DMS79 (cell line): ENCODE measurements around the gene LRRC9.
"Not testable (repeated sequence)": the region's sequence is repeated elsewhere in the genome, so short reads cannot be mapped to it uniquely, and the experiment has no call there.

Experiments used
- DNase-seq: peaks from one replicate; lab custom pipeline; 2025; lab: John Stamatoyannopoulos, UW

LRRC9 gene

DNA sequence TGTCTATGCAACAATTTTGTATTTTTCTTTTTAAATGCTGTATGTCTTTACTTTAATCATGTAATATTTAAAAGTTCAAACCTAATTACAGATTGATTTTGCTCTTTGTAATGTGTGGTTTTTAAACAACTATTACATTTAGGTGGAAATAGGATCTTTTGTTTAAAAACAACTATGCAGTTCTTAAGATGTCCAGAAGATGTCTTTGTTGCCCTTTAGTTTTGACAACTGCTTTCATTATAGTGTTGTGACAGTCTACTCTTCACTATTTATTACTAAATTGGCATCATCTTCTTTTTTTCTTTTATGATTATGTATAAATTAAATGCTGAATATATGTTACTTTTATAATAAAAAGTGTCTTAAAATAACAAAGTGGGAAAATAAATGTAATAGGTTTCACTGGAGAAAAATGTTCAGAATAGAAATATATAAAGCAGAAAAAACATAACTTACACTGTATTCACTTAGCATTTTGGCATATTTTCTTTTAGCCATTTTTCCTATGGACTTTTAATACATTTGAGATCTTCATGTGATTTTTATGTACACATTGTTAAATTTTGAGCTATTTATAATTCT, 144.6 kb downstream of the LRRC9 start:
- peak; percentile 7 for DNase-seq

DNA sequence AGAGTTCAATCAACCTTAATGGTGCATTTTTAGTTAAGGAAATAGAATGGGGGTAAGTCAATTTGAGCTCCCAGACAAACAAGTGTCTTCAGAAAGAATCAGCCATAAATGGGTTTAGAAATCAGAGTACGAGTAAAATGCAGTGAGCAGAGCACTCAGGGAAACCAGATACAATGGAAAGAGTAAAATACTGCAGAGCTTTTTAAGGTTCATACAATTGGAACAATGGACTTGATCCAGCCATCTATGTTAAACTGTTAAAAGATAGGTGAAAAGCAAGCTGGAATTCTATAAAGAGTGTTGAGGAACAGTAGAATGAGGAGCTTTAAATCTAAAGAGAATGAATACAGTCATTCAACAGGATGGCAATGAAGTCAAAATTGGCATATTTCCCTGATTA, 147.9 kb downstream of the LRRC9 start:
- no peak for DNase-seq

DNA sequence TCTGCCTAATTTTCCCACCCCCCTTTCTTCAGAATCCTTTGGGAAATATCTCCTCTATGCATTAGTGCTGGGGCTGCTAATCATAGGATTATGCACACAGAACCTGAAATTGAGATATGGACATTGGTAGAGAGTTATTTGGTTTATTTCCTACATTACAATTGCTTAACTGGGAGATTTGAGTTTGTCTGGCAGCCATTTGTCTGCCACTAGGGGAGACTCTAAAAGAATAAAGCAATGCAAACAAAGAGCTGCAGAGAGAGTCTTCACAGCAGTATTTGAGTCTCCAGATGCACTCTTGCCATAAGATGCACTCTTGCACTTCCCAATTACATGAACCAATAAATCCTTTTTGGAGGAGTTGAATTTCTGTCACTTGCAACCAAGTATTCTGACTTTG, 159.8 kb downstream of the LRRC9 start:
- DNase-seq = no peak

DNA sequence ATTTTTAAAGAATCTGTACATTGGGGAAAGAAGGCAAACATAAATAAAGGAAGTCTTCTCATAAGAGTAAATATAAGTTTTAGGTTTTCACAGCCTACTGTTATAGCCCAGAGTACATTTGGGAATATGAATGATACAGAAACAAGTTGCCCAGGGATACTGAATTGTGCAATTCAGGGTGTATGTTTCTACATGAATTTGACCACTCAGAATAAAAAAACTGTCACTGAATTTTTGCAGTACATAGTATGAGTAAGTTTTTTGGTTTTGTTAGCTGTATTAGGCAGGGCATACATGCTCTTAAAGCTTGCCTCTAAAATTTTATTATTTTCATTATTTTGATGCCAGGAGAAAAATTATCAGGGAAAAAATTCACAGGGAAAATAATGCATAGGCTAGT, 165.1 kb downstream of the LRRC9 start:
- DNase-seq = no peak

DNA sequence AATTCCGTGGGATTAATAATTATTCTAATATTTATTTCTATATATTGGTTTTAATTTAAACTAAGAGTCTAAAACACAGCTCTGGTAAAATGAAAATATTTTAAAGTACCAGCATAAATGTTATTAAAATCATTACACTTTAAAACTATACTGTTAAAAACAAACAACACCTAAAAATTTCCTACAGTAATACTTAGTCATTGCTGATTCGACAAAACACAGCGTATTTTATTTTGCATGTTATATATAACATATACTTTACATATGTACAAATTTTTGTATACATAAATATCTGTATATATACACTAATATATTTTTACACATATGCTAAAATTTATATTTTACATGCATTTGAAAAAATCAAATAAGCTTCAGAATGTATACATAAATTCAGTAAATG, 165.7 kb downstream of the LRRC9 start:
- DNase-seq = no peak

DNA sequence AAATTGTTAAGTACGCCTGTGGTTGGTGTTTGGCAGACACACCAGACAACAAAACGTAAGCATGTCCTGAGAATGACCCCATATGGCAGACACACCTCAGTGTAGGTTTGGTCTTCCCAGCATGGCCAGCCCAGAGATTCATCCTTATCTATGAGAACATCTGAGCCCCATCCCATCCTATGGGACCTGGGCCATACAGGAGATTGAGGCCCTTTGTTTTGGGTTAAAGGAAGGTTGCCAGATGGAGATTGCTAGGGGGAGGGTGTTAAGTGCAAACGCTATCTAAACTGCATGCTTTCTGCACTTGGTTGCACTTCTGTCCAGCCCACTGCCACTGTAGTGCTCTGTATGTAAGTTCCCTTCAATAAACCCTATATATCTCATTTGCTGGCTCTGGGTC, 167.7 kb downstream of the LRRC9 start:
- DNase-seq = peak; percentile 54

DNA sequence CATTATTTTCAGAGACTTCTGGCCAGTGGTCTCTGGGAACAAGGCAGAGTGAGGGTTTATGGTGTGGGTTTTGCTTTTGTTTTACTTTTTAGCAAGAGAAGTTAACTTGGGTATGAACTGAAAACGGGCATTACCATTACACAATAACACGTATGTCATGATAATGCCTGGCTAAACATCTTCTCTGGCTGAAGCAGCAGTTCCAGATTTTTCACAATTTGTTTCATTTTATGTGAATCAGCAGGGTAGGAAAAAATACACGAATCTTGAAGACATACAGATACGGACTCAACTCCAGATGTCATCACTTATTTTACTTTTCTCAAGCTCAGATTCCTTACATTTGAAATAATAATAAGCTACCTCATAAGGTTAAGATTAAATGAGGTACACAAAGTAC, 169.3 kb downstream of the LRRC9 start:
- no peak for DNase-seq

DNA sequence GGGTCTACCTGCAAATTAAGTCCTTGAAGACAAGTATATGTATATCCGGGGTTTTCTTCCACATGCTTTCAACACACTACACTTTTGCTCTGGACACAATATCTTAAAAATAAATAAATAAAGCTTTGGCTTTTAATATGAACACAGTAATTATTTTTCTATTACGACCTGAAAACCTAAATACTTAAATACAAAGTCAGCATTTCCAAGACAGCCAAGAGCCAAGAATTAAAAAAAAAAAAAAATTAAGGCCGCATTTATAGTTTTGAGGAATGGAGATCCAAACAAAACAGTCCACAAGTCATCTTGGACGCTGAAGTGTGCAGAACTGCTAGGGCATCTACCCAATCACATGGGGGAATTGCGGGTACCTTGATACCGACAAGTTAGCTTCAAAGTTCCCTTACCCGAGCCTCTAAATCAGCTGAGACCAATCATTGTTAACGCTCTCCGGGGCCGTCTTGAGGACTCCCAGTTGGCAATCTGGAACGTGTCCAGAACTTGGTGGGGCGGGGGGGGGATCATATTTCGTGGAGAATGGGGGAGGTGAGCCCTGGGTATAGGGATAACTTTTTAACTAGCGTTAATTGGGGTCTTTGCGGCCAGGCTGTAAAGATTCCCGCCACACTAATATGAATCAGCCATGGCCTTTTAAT, 171.0 kb downstream of the LRRC9 start:
- DNase-seq = peak; percentile 84

DNA sequence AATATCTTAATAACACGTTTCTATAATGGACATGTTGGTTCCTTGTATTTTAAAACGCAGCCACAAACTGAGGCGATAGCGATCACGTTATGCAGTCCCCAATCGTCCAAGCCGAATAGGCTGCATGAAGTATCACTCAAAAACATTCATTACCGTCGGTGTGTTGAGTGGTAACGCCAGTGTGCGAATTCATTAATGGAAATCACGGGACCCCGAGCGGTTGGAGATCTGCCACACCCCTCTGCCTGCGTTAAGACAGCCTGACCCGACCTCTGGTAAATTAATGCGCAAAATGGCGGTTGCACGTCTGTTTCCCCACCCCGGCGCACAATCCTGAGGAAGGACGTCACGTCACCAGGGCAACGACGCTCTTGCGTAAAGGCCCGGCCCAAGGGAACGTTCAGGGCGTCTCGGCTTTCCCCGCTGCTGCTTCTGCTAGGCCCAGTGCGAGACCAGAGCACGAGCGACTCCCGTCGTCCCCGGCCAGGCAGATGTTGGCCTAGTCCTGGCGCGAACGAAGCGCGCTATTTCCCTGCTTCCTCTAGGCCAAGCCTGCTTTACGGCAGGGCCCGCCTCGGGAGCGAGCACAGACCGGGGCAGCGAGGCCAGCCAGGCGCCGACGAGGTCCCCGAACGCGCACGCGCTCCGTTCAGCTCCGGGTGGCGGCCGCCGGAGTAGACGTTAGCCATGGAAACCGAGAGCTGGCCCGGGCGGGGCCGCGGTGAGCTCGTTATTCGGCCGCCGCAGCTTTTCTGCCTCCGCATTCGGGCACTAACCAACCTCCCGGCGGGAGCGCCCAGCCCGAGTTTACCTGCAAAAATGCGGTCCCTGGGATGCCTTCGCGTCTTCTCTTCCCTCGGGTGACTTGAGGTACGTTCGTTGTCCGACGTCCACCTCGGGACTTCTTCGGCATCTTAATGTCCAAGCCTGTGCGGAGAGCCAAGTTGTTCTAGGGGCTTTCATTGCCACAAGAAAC, 171.9 kb downstream of the LRRC9 start, which contains the start of gene PCNX4:
Gene PCNX4 (plus strand): TSS at position 374 of the 976 bp plus-strand sequence. CDS start 15,716 bp downstream, outside the sequence.
- DNase-seq = peak; percentile 100

DNA sequence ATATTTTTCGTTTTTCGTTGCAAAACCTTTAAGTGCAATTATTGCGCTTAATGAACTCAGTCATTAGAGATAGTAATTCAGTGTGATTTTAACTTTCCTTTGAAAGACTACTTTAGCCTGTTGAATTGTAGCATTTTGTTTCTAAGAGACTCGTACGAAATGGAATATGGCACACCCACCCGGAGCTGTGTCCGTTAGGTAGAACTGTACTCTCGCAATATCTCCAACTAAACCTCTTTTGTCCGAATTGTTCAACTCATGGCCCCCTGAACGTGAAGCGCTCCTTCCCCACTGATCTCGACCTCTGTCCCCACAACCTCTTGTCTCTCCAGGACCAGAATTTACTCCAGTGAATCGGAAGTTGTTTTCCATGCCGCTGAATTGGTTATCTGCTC, 172.6 kb downstream of the LRRC9 start:
- peak; percentile 50 for DNase-seq

DNA sequence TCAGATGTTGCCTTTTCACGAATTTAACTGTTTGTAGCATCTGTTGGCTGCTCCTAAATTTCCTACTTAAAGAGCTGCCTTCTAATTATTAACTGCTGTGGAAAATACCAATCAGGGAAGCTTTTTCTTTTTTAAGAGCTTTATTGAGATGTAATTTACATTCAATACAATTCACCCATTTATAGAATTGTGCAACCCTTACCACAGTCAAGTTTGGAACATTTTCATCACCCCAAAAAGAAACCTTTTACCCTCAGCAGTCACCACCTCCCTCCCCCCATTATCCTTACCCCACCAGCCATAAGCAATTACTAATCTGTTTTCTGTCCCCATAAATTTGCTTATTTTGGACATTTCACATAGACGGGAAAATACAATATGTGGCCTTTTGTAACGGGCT, 173.1 kb downstream of the LRRC9 start:
- DNase-seq = no peak

DNA sequence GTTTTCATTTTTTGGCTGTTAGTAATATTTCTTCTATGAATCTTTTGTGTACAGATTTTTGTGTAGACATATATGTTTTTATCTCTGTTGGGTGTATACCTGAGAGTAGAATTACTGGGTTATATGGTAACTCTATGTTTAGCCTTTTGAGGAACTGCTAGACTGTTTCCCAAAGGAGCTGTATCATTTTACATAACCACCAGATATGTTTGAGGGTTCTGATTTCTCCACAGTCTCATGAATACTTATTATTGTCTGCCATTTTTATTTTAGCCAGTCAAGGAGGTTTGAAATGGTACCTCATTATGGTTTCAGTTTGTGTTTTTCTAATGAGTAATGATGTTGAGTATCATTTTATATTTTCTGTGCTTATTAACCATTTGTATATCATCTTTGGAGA, 173.7 kb downstream of the LRRC9 start:
- no peak for DNase-seq

DNA sequence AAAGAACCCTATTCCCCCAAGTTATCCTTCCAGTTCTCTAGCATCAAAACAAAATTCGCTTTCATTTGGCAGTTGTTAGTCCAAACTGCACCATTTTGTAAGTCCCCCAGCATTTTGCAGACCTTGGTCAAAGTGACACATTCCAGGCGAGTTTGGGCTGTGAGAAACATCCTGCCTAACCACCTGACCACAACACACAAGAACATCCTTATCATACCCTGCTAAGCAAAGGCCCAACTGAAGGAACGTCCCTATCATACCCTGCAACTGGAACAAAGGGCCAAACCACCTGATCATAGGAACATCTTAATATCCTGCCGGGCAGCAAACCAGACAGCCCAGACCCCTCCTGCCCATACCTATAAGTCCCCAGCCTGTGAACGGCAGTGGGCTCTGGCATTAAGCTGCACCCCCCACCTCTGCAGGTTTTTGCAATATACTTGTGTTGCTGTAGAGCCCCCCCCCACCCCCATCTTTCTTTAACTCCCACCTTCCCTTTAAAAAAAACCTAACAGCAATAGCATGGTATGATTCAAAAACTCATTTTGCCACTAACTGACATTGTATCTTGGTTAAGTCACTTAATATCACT, 174.5 kb downstream of the LRRC9 start:
- no peak for DNase-seq

DNA sequence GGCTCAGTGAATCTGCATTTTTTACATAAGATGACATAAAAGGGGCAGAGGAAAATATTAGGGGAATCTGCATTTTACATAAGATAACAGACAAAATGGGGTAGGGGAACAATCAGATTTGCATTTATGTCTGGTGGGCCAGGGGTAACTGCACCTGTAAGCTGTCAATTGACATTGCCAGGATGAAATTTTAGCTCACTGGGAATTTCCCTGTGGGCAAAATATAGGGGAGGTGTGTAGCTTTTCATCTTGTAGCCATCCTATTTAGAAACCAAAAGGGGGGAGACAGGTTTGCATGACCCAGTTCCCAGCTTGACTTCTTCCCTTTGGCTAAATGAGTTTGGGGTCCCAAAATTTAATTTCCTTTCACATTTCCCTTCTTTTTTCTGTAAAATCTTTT, 175.3 kb downstream of the LRRC9 start:
- no peak for DNase-seq

DNA sequence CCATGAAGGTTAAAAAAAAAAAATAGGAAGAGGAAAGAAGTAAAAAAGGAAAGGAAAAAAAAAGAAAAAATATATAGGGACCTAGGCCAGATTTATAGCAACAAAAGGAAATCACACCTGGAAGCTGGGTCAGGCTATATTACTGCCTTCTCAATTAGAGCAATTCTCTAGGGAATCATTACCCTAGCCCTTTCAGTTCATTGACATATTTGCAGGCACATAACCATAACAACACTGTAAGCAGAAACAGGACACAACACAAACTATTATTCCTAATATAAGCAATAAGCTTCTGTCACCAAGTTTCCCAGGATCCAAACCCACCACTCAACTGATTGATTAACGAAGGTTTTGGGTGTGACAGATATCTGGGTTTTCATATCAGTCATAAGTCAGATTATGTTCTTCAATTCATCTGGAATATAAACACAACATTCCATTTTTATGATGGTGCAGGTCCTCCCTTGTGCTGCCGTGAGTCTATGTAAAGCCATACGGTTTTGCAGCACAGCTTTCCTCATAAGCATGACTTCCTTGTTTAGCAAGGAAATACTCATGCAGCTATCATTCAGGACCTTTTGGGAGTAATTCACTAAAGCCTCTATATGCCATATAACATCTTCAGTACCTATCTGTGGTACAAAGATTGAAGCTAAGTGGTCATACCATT, 176.0 kb downstream of the LRRC9 start:
- no peak for DNase-seq

DNA sequence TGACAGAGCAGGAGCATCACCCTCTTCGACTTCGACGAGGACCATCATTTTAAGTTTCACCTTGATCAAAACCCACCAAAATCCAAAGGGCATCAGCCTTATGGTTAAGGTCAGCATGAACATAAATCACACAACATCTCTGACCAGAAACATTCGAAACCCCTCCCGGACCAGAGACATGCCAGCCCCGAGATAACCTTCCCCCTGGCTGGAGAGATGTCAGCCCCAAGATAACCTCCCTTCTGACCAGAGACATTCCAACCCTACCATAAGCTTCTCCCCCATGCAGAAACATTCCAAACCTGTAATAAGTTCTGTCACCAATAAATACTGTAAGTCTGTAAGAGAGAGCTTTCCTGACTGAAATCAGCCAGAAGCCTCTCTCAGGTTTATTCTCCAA, 178.0 kb downstream of the LRRC9 start:
- DNase-seq = no peak

DNA sequence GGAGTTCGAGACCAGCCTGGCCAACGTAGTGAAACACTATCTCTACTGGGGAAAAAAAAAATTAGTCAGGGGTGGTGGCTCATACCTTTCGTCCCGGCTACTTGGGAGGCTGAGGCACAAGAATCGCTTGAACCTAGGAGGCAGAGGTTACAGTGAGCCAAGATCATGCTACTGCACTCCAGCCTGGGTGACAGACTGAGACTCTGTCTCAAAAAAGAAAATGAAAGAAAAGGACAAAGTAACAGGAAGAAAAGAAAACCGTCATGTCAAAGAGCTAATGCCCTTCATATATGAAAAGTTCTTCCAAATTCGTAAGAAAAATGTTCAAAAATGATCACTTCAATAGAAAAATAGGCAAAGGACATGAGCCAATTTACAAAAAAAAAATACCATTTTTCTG, 179.9 kb downstream of the LRRC9 start:
- not testable (repeated sequence) for DNase-seq

DNA sequence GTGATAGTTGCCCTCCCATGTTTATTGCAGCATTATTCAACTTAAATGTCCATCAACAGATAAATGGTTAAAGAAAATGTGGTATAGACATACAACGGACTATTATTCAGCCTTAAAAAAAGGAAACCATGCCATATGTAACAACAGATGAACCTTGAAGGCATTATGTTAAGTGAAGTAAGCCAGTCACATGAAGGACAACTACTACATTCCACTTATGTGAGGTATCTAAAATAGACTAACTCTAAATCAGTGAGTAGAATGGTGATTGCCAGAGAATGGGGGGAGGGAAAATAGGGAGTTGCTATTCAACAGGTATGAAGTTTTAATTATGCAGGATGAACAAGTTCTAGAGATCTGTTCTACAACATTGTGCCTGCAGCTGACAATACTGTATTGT, 181.8 kb downstream of the LRRC9 start:
- DNase-seq = no peak

DNA sequence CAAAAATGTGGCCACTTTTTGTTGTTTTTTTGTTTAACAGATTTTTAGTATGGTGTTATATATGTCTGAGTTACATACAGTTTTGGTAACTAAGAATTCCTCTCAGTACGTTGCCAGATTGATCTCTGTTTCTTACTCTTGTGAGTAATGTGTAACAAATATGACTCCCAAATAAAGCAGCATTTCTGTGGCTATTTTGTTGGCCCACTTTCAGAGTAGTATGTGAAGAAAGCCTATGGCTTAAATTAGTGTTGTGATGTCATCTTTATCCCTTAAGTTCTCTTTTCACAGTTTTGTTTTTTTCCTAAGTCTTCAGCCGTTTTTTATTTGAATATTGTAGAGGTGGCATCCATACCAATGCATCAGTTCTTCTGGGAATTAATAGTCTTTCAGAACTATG, 182.4 kb downstream of the LRRC9 start:
- no peak for DNase-seq

DNA sequence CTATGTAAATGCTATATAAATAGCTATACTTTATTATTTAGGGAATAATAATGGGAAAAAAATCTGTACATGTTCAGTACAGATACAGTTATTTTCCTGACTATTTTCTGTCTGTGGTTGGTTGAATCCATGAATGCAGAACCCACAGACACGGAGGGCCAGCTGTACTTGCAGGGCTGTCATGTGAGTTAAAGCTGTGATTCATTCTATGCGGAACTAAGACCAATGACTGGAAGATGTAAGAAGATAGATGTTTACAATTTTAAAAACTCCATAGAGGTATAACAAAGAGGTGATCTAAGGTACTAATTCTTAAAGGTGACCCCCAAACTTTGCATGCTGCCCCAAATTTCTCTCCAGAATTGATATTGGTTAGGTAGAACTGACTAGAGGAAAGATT, 186.4 kb downstream of the LRRC9 start:
- no peak for DNase-seq

DNA sequence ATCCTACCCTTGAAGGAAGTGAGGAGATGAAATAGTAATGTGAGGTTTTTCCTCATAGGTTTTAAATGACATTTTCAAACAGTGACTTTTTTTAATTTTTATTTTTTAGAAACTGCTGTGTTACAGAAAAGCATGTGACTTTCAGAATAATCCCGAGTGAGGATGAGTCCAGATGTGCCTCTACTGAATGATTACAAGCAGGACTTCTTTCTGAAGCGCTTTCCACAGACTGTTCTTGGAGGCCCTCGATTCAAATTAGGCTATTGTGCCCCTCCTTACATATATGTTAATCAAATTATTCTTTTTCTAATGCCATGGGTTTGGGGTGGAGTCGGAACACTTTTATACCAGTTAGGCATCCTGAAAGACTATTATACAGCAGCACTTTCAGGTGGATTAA, 187.5 kb downstream of the LRRC9 start:
- no peak for DNase-seq

DNA sequence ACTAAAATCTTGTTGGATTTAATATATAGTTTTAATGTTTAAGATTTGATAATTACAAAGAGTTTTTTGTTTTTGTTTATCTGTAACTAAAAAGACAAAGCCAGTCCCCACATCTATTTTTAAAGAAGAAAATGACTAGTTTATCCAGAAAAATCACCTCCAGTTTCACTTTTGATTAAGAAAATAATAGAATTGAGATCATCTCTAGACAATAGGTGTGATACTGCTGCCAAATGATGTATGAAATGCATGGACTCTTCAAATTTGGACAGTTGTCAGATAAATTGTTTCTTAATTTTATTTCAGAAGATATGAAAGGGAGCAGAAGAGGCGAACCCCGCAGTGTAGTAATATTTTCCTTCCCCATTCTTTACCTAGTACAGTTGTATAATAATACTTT, 191.8 kb downstream of the LRRC9 start:
- no peak for DNase-seq
